ENCODE measurements around the gene AP5M1.
"Not testable (repeated sequence)": the region's sequence is repeated elsewhere in the genome, so short reads cannot be mapped to it uniquely, and the experiment has no call there.

Gene AP5M1
- 103 to 104 reads per million in 2 donors for total RNA-seq

GRCh38 chr14:57268161-57269069, at the start of gene AP5M1, which contains the start of gene EXOC5:
Gene AP5M1 (plus strand): TSS chr14:57268971. CDS start chr14:57269315, 344 bp downstream.
Gene EXOC5 (minus strand): TSS chr14:57268905. CDS start chr14:57268648, 257 bp downstream.
- DNase-seq = peak; percentile 87

- no peak for DNase-seq
These were observed 46.8 kb upstream of the AP5M1 start for GRCh38 chr14:57221931-57222330.

- no peak for DNase-seq
These were observed 41.7 kb upstream of the AP5M1 start for GRCh38 chr14:57227083-57227482.

- not testable (repeated sequence) for DNase-seq
These were observed 40.5 kb upstream of the AP5M1 start for GRCh38 chr14:57228320-57228719.

- no peak for DNase-seq
These were observed 36.8 kb upstream of the AP5M1 start for GRCh38 chr14:57232006-57232405.

- not testable (repeated sequence) for DNase-seq
These were observed 28.7 kb upstream of the AP5M1 start for GRCh38 chr14:57240115-57240514.

GRCh38 chr14:57243320-57243719, 25.5 kb upstream of the AP5M1 start:
- DNase-seq = no peak

GRCh38 chr14:57244106-57244505, 24.7 kb upstream of the AP5M1 start:
- DNase-seq = no peak

- no peak for DNase-seq
These were observed 22.8 kb upstream of the AP5M1 start for GRCh38 chr14:57245941-57246340.

GRCh38 chr14:57246933-57247657, 21.7 kb upstream of the AP5M1 start:
- DNase-seq = no peak

GRCh38 chr14:57254884-57255283, 13.9 kb upstream of the AP5M1 start:
- no peak for DNase-seq

- DNase-seq = not testable (repeated sequence)
These were observed 10.6 kb upstream of the AP5M1 start for GRCh38 chr14:57258221-57258620.

GRCh38 chr14:57259672-57260071, 9.1 kb upstream of the AP5M1 start:
- no peak for DNase-seq

- no peak for DNase-seq
These were observed 7.2 kb upstream of the AP5M1 start for GRCh38 chr14:57261604-57262003.

- no peak for DNase-seq
These were observed 6.7 kb upstream of the AP5M1 start for GRCh38 chr14:57262117-57262516.

GRCh38 chr14:57266065-57266464, 2.7 kb upstream of the AP5M1 start:
- DNase-seq = no peak

GRCh38 chr14:57273236-57273635, 4.5 kb downstream of the AP5M1 start:
- no peak for DNase-seq

GRCh38 chr14:57274551-57274950, 5.8 kb downstream of the AP5M1 start:
- DNase-seq = no peak

GRCh38 chr14:57275023-57275664, 6.4 kb downstream of the AP5M1 start:
- DNase-seq = no peak

GRCh38 chr14:57277062-57277461, 8.3 kb downstream of the AP5M1 start:
- no peak for DNase-seq

- DNase-seq = no peak
These were observed 19.0 kb downstream of the AP5M1 start for GRCh38 chr14:57287745-57288144.

- DNase-seq = no peak
These were observed 22.0 kb downstream of the AP5M1 start for GRCh38 chr14:57290751-57291150.
